GM12878 (cell line): Measurements from ENCODE around the gene ATF3. TPM values are rescaled to one million over a fixed set of nuclear protein-coding genes. Genes with fewer than 3 reads are reported as not detected.
A peak's percentile ranks its signal among the peaks of the same experiment; 100 is the strongest.

Experiments
- BACH1 ChIP-seq: fragments of 450-650 bp; IDR thresholded peaks from 2 replicates; pipeline ENCODE4 v1.6.1; 2017; ENCODE audit warnings: mild to moderate bottlenecking, borderline replicate concordance
- BCL11A ChIP-seq: IDR thresholded peaks from 2 replicates; pipeline ENCODE4 v1.6.1; 2011; ENCODE audit warnings: low read depth, low read length
- CBFB ChIP-seq: IDR thresholded peaks from 2 replicates; pipeline ENCODE4 v1.6.1; 2016; ENCODE audit warnings: antibody characterized with exemption, low read depth
- CHD1 ChIP-seq: IDR thresholded peaks from 2 replicates; pipeline ENCODE4 v1.6.1; 2012; ENCODE audit warnings: low read depth, low read length, improper control_type of control experiment
- CREB1 ChIP-seq: IDR thresholded peaks from 2 replicates; pipeline ENCODE4 v1.6.1; 2012; ENCODE audit warnings: low read depth, mild to moderate bottlenecking, inconsistent platforms
- EP300 ChIP-seq, 2 experiments: fragments of 150-350 bp in 1 of 2; IDR thresholded peaks; 2 replicates each; pipeline ENCODE4 v1.6.1; 2011 to 2012; ENCODE audit warnings: low read depth in 2 of 2, low read length in 2 of 2, borderline replicate concordance in 1 of 2, improper control_type of control experiment in 1 of 2, inconsistent platforms in 1 of 2; ENCODE audit not compliant: control insufficient read depth in 1 of 2
- GATAD2B ChIP-seq: fragments of 450-650 bp; conservative IDR thresholded peaks from 2 replicates; pipeline ENCODE4 v1.6.1; 2017; ENCODE audit warnings: low read depth, mild to moderate bottlenecking, moderate library complexity
- JUNB ChIP-seq: IDR thresholded peaks from 2 replicates; pipeline ENCODE4 v1.6.1; 2016; ENCODE audit warnings: antibody characterized with exemption, mild to moderate bottlenecking
- MAX ChIP-seq: IDR thresholded peaks from 2 replicates; pipeline ENCODE4 v1.6.1; 2012; ENCODE audit warnings: low read depth, low read length, improper control_type of control experiment
- POLR2A ChIP-seq: IDR thresholded peaks from 2 replicates; pipeline ENCODE4 v1.6.1; 2011; ENCODE audit warnings: low read depth, mild to moderate bottlenecking, low read length
- RB1 ChIP-seq: fragments of 450-650 bp; formaldehyde crosslinking; IDR thresholded peaks from 2 replicates; pipeline ENCODE4 v1.6.1; 2017; ENCODE audit warnings: mild to moderate bottlenecking, borderline replicate concordance
- SMAD5 ChIP-seq: IDR thresholded peaks from 2 replicates; pipeline ENCODE4 v1.6.1; 2016; ENCODE audit warnings: antibody characterized with exemption, low read depth
- SREBF1 ChIP-seq: IDR thresholded peaks from 2 replicates; pipeline ENCODE4 v1.6.1; 2012; ENCODE audit warnings: mild to moderate bottlenecking, low read length
- SREBF2 ChIP-seq: IDR thresholded peaks from 2 replicates; pipeline ENCODE4 v1.6.1; 2012; ENCODE audit warnings: mild to moderate bottlenecking, low read length
- SUPT20H ChIP-seq: IDR thresholded peaks from 2 replicates; pipeline ENCODE4 v1.6.1; 2011; ENCODE audit warnings: low read depth, mild to moderate bottlenecking, low read length, moderate library complexity, borderline replicate concordance; ENCODE audit not compliant: control insufficient read depth
- TCF7 ChIP-seq: IDR thresholded peaks from 2 replicates; pipeline ENCODE4 v1.6.1; 2014; ENCODE audit warnings: antibody characterized with exemption, borderline replicate concordance
- YY1 ChIP-seq: IDR thresholded peaks from 2 replicates; pipeline ENCODE4 v1.6.1; 2011; ENCODE audit warnings: low read depth, mild to moderate bottlenecking, low read length
- ZBTB4 ChIP-seq: fragments of 450-650 bp; formaldehyde crosslinking; IDR thresholded peaks from 2 replicates; pipeline ENCODE4 v1.4.0; 2022; ENCODE audit warnings: mild to moderate bottlenecking, moderate library complexity
- ZNF274 ChIP-seq: IDR thresholded peaks from one replicate; pipeline ENCODE4 v1.8.0; 2011; ENCODE audit not compliant: insufficient read length, insufficient read depth
- polyA plus RNA-seq, 11 experiments: library from polyadenylated mRNA; depleted of rRNA in 4 of 11; unstranded in 6 of 11; stranded (reverse) in 5 of 11; fragments of >200 nt; fragmentation: Nextera tagmentation in 4 of 11; fragmentation: Illumina TruSeq in 1 of 11; extraction: Ambion mirVana in 4 of 11; extraction: Trizol in 1 of 11; gene quantifications; 1 replicate in 1 of 11; 2 replicates in 10 of 11; pipeline versions ENCODE4 v1.2.1 to v1.2.3, GENCODE V29; 2011 to 2016; ENCODE audit warnings: inconsistent platforms in 2 of 11, missing spikeins in 2 of 11, low read depth in 1 of 11
- total RNA-seq, 4 experiments: library from RNA; depleted of rRNA in 3 of 4; stranded (reverse); fragments of >200 nt in 3 of 4; fragmentation: Illumina TruSeq in 1 of 4; extraction: Trizol in 1 of 4; gene quantifications; 2 replicates each; pipeline versions ENCODE4 v1.2.1 to v1.2.3, GENCODE V29; 2013 to 2021
- TF ChIP-seq, protein P1 (sequence below): fragments of 150-350 bp; IDR thresholded peaks from 2 replicates; pipeline ENCODE4 v1.6.1; 2016; ENCODE audit warnings: low read depth, low read length
- TF ChIP-seq, protein P2 (sequence below): fragments of 450-650 bp; formaldehyde crosslinking; IDR thresholded peaks from 2 replicates; pipeline ENCODE4 v1.5.0; 2022; ENCODE audit warnings: mild to moderate bottlenecking, missing genetic modification characterization

Gene ATF3
- total and polyA plus RNA-seq, 10 of the 15 experiments (the other 5 are each of a cell fraction or from before 2014, with no cell fraction given) = 3.0 to 13.9 (median 8.3) TPM

- TF ChIP-seq JUNB (no peak), BCL11A (no peak), EP300 (IDR thresholded peaks at IDR 0.05; ENCODE audit: borderline replicate concordance in 1 of 2, control insufficient read depth in 1 of 2, low read depth in 2 of 2, low read length in 2 of 2) (no peak), TCF7 (no peak), SREBF2 (no peak), ZBTB4 (CRISPR knock-in tag) (no peak), ZNF274 (no peak), SREBF1 (no peak), CHD1 (no peak), RB1 (peak; percentile 84; the same call in 1 of the 2 replicates), GATAD2B (0 out of 2 replicates have a peak, but pooled peaks have one; percentile 60), SMAD5 (no peak), POLR2A (no peak), CREB1 (no peak), YY1 (peak; percentile 76), BACH1 (no peak; the same call in 1 of the 2 replicates), MAX (no peak), SUPT20H (no peak), CBFB (no peak)
- TF ChIP-seq, protein P1, sequence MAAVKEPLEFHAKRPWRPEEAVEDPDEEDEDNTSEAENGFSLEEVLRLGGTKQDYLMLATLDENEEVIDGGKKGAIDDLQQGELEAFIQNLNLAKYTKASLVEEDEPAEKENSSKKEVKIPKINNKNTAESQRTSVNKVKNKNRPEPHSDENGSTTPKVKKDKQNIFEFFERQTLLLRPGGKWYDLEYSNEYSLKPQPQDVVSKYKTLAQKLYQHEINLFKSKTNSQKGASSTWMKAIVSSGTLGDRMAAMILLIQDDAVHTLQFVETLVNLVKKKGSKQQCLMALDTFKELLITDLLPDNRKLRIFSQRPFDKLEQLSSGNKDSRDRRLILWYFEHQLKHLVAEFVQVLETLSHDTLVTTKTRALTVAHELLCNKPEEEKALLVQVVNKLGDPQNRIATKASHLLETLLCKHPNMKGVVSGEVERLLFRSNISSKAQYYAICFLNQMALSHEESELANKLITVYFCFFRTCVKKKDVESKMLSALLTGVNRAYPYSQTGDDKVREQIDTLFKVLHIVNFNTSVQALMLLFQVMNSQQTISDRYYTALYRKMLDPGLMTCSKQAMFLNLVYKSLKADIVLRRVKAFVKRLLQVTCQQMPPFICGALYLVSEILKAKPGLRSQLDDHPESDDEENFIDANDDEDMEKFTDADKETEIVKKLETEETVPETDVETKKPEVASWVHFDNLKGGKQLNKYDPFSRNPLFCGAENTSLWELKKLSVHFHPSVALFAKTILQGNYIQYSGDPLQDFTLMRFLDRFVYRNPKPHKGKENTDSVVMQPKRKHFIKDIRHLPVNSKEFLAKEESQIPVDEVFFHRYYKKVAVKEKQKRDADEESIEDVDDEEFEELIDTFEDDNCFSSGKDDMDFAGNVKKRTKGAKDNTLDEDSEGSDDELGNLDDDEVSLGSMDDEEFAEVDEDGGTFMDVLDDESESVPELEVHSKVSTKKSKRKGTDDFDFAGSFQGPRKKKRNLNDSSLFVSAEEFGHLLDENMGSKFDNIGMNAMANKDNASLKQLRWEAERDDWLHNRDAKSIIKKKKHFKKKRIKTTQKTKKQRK = no peak
- TF ChIP-seq, protein P2, sequence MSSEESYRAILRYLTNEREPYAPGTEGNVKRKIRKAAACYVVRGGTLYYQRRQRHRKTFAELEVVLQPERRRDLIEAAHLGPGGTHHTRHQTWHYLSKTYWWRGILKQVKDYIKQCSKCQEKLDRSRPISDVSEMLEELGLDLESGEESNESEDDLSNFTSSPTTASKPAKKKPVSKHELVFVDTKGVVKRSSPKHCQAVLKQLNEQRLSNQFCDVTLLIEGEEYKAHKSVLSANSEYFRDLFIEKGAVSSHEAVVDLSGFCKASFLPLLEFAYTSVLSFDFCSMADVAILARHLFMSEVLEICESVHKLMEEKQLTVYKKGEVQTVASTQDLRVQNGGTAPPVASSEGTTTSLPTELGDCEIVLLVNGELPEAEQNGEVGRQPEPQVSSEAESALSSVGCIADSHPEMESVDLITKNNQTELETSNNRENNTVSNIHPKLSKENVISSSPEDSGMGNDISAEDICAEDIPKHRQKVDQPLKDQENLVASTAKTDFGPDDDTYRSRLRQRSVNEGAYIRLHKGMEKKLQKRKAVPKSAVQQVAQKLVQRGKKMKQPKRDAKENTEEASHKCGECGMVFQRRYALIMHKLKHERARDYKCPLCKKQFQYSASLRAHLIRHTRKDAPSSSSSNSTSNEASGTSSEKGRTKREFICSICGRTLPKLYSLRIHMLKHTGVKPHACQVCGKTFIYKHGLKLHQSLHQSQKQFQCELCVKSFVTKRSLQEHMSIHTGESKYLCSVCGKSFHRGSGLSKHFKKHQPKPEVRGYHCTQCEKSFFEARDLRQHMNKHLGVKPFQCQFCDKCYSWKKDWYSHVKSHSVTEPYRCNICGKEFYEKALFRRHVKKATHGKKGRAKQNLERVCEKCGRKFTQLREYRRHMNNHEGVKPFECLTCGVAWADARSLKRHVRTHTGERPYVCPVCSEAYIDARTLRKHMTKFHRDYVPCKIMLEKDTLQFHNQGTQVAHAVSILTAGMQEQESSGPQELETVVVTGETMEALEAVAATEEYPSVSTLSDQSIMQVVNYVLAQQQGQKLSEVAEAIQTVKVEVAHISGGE (CRISPR knock-in tag) = no peak
Observed at GRCh38 chr1:212665241-212666115, 56.9 kb downstream of the ATF3 start (continued).
